Measurements from ENCODE around the gene FBXO27.

Gene FBXO27, protein sequence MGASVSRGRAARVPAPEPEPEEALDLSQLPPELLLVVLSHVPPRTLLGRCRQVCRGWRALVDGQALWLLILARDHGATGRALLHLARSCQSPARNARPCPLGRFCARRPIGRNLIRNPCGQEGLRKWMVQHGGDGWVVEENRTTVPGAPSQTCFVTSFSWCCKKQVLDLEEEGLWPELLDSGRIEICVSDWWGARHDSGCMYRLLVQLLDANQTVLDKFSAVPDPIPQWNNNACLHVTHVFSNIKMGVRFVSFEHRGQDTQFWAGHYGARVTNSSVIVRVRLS

DNA sequence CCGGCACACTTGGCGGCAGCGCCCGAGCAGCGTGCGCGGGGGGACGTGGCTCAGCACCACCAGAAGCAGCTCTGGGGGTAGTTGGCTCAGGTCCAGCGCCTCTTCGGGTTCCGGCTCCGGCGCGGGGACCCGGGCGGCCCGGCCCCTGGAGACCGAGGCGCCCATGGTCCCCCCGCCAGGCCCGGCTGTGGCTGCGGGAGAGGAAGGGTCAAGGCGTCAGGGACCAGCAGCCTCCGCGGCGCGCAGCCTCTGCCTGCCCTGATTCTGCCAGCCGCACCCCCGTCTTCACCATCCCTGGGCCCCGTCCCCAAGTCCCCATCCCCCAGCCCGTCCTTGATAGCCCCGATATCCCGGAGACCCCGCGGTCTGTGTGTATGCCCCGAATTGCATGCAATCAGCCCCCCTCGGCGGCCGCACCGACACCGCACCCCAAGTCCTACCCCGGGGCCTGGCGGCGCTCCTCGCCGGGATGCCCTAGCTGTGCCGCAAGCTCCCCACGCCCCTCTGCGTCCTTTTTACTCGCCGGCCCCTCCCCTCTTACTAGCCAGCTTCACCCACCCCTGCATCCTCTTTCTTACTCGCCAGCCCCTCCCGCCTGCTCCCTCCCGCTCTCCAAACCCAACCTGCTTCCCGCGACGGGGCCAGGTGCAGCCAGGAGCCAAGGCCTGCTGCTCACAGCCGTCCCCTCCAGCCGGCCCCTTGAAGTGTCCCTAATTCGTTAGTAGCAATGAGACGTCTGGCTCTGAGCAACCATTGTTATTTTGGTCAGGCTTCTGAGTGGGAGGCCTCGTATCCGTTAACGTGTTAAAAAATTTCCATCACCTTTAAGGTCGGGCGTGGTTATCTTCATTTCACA lies at the start of gene FBXO27:
Gene FBXO27, minus strand, starts transcription at position 487 of the 856 bp plus-strand sequence. Its CDS starts 322 bp downstream, at position 165.
- TF ChIP-seq EGR1 (IDR thresholded peaks at IDR 0.05) (no peak), TCF12 (IDR thresholded peaks at IDR 0.05; ENCODE audit: low read depth) (0 out of 2 replicates have a peak, but pooled peaks have one; percentile 11), ZBTB7A (IDR thresholded peaks at IDR 0.05; ENCODE audit: low read depth) (no peak), NFIC (IDR thresholded peaks at IDR 0.05) (peak; percentile 79; the same call in 1 of the 2 replicates), TAF1 (IDR thresholded peaks at IDR 0.05; ENCODE audit: low read depth) (no peak), EP300 (IDR thresholded peaks at IDR 0.05; ENCODE audit: borderline replicate concordance) (no peak)

DNA sequence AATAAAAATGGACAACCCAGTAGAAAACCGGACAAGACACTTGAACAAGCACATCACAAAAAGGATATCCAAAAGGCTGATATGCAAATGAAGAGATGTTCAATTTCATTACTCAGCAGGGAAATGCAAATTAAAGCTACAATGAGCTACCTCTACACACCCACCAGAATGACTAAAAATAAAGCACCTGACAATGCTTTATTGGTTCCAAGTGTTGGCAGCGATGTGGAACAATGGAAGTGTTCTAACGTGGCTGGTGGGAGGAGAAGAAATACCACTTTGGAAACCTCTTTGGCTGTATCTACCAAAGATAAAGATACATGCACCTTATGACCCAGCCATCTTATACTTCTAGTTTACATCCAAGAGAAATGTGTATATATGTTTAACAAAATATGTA lies 48.1 kb upstream of the FBXO27 start:
- TF ChIP-seq CEBPB (IDR thresholded peaks at IDR 0.05) = no peak
- no peak for TF ChIP-seq EGR1 (IDR thresholded peaks at IDR 0.05)
- no peak for TF ChIP-seq ZBTB7A (IDR thresholded peaks at IDR 0.05; ENCODE audit: low read depth)
- TF ChIP-seq REST (IDR thresholded peaks at IDR 0.05; ENCODE audit: low read depth) = no peak
- no peak for TF ChIP-seq TAF1 (IDR thresholded peaks at IDR 0.05; ENCODE audit: low read depth)
- TF ChIP-seq FOXM1 (IDR thresholded peaks at IDR 0.05; ENCODE audit: borderline replicate concordance, low read depth) = no peak
- no peak for TF ChIP-seq TEAD4 (IDR thresholded peaks at IDR 0.05)
- no peak for TF ChIP-seq NFIC (IDR thresholded peaks at IDR 0.05)
- TF ChIP-seq USF1 (IDR thresholded peaks at IDR 0.05) = no peak
- TF ChIP-seq YY1 (IDR thresholded peaks at IDR 0.05; ENCODE audit: low read depth) = no peak
- TF ChIP-seq CREB1 (IDR thresholded peaks at IDR 0.05; ENCODE audit: low read depth) = no peak

DNA sequence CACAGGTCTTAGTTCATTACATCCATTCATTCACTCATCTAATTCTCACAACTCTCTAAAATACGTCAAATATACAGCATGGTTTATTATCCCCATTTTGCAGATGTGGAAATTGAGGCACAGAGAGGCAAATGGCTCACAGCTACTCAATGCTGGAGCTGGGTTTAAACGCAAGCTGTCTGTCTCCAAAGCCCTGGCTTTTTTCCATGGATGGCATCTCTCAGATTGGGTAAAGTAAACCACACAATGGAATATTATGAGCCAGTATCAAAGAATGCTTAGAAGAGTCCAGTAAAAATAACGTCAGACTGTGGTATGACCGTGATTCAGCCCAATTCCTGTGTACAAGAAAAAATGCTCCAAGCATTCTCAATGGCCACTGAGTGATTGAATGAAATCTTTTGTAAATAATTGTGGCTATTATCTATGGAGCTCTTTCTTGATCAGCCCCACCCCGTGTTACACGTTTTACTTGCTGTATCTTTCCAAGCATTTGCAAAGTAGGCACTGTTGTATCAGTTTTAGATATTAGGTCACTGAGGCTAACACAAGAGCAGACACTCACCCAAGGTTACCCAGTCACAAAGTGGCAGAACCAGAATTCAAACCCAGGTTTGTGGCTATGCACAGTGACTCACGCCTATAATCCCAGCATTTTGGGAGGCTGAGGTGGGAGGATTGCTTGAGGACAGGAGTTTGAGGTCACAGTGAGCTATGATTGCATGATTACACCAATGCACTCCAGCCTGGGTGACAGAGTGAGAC lies 46.3 kb upstream of the FBXO27 start:
- TF ChIP-seq YY1 (IDR thresholded peaks at IDR 0.05; ENCODE audit: low read depth) (no peak), TEAD4 (IDR thresholded peaks at IDR 0.05) (0 out of 2 replicates have a peak, but pooled peaks have one; percentile 28), USF1 (IDR thresholded peaks at IDR 0.05) (no peak), EGR1 (IDR thresholded peaks at IDR 0.05) (no peak), EP300 (IDR thresholded peaks at IDR 0.05; ENCODE audit: borderline replicate concordance) (no peak), MAX (IDR thresholded peaks at IDR 0.05) (no peak)

GRCh38 chr19:39077323-39077722 lies 45.0 kb upstream of the FBXO27 start:
- TF ChIP-seq CREB1 (IDR thresholded peaks at IDR 0.05; ENCODE audit: low read depth) (no peak), USF1 (IDR thresholded peaks at IDR 0.05) (no peak), EP300 (IDR thresholded peaks at IDR 0.05; ENCODE audit: borderline replicate concordance) (no peak), EGR1 (IDR thresholded peaks at IDR 0.05) (no peak), TAF1 (IDR thresholded peaks at IDR 0.05; ENCODE audit: low read depth) (no peak), CEBPB (IDR thresholded peaks at IDR 0.05) (no peak), FOXM1 (IDR thresholded peaks at IDR 0.05; ENCODE audit: borderline replicate concordance, low read depth) (no peak), MAX (IDR thresholded peaks at IDR 0.05) (no peak), TCF12 (IDR thresholded peaks at IDR 0.05; ENCODE audit: low read depth) (no peak)

- TF ChIP-seq ZBTB7A (IDR thresholded peaks at IDR 0.05; ENCODE audit: low read depth) = no peak
- no peak for TF ChIP-seq REST (IDR thresholded peaks at IDR 0.05; ENCODE audit: low read depth)
- no peak for TF ChIP-seq CREB1 (IDR thresholded peaks at IDR 0.05; ENCODE audit: low read depth)
- TF ChIP-seq TAF1 (IDR thresholded peaks at IDR 0.05; ENCODE audit: low read depth) = no peak
- TF ChIP-seq EGR1 (IDR thresholded peaks at IDR 0.05) = no peak
- TF ChIP-seq YY1 (IDR thresholded peaks at IDR 0.05; ENCODE audit: low read depth) = no peak
- TF ChIP-seq EP300 (IDR thresholded peaks at IDR 0.05; ENCODE audit: borderline replicate concordance) = no peak
- no peak for TF ChIP-seq NFIC (IDR thresholded peaks at IDR 0.05)
- no peak for TF ChIP-seq CEBPB (IDR thresholded peaks at IDR 0.05)
- no peak for TF ChIP-seq MAX (IDR thresholded peaks at IDR 0.05)
- no peak for TF ChIP-seq TCF12 (IDR thresholded peaks at IDR 0.05; ENCODE audit: low read depth)
- no peak for TF ChIP-seq USF1 (IDR thresholded peaks at IDR 0.05)
- no peak for TF ChIP-seq FOXM1 (IDR thresholded peaks at IDR 0.05; ENCODE audit: borderline replicate concordance, low read depth)
- TF ChIP-seq TEAD4 (IDR thresholded peaks at IDR 0.05) = no peak
- TF ChIP-seq RAD21 (IDR thresholded peaks at IDR 0.05; ENCODE audit: low read depth) = no peak
These were observed 42.6 kb upstream of the FBXO27 start for GRCh38 chr19:39074942-39075341.

All from Ishikawa (cell line).